COR-L47 (cell line): ENCODE measurements around the gene FAM168A.

Source experiments
- DNase-seq: peaks from one replicate; lab custom pipeline; 2025; lab: John Stamatoyannopoulos, UW

Gene FAM168A

DNA sequence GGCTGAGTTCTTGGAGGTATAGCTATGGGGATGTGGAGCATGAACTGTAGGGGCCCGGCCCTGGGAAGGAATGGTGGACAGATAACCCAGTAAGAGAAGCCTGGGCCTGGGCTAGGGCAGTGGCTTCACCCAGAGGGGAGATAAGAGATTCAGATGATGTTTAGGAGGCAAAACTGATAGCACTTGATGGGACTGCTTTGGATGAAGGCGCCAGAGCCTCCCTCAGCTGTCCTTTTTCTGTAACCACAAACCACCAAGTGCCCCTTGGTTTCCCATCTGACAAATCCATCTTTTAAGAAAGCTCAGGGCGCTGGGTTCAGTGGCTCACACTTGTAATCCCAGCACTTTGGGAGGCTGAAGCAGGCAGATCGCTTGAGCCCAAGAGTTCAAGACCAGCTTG is 198.3 kb downstream of the FAM168A start:
- no peak for DNase-seq

DNA sequence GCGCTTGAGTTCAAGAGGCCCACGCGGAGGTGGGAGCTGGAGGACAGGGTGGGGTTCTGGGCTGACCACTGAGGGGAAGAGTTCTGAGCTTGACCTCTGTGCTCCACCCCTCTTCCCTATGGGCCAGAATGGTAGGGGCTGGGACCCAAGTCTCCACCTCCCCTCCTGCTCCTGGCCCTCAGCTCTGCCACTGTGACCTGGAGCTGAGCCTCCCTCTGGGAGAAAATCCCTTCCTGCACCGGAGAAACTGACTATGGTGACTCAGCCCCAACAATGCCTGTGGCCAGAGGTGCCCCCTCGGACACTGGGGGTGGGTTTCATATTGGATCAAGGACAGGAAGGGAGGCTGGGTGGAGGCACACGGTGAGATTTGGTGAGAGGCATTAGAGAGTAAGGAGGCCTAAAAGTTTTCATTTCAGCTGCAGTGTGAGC is 198.7 kb downstream of the FAM168A start:
- no peak for DNase-seq

DNA sequence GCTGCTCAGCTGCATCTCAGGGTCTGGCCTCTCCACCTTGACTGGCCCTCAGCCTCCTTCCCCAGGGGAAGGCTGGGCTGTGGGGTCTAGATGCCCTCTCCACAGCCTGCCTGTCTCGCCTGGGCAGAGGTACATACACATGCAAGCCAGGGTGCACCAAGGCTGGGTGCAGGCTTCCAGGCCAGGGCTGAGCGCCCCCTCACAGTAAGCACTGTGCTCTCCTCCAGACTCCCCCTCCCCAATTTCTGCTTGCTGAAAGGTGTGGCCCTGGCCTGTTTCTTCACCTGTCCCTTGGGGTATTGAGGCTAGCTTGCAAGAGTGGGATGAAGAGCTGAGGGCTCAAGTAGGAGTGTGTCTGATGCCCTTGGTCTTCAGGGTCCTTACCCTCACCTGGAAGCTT is 199.2 kb downstream of the FAM168A start:
- no peak for DNase-seq

DNA sequence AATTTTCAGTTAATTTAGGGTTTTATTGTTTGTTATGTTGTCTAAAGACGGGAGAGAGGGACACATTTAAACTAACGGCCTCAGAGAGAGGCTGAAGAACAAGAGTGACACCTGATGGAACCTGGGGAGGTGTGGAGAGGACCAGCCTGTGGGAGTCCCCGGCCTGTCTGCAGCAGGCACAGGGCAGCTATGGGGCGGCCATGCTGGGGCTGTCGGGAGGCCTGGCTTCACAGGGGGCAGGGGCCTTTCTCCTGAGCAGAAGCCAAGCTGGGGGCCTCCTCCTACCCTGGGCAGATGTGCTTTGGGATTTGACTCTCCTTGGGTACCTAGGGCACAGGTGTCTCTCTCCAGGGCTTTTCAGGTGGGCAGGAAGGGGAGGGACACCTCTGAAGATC is 199.8 kb downstream of the FAM168A start:
- peak; percentile 15 for DNase-seq

DNA sequence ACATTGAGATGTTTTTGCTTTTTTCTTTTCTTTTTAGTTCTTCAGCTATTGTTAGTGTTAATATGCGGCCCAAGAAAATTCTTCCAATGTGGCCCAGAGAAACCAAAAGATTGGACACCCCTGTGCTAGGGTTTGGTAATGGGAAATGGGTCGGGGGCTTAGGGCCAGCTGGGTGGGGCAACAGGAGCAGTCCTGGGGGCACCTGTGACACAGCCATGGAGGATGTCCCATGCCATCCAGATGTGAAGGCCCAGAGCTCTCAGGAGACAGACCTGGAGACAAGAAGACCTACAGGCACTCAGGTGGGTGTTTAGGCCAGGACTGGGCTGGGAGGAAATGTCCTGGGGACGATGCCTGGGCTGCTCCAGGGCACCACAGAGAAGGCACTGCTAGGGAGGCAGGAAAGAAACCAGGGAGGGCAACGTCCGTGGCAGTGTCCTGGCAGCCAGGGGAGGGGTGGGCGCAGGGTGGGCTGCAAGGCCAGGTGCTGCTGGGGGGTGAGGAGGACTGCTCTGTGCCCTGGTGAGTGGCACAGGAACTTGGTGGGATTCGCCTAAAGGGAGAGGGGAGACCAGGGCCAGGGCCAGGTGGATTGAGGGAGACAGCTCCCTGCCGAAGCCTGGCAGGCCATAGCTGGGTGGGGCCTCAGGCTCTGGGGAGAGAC is 200.3 kb downstream of the FAM168A start:
- DNase-seq: no peak

DNA sequence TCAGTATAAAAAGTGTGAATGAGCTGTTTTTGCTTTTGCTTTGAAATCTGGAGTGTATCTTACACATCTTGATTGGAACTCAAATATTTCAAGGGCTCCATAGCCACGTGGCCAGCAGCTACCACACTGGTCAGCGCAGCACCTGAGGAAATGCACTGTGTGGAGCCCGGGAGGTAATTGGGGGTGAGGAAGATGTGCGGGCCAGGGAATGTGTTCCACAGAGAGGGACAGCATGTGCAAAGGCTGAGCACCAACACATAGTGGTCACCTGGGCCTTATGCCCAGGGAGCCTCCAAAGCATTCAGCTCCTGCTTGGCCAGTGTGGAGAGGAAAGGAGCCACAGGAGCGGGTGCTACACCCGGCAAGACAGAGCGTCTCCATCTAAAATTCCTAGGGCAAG is 200.9 kb downstream of the FAM168A start:
- no peak for DNase-seq

DNA sequence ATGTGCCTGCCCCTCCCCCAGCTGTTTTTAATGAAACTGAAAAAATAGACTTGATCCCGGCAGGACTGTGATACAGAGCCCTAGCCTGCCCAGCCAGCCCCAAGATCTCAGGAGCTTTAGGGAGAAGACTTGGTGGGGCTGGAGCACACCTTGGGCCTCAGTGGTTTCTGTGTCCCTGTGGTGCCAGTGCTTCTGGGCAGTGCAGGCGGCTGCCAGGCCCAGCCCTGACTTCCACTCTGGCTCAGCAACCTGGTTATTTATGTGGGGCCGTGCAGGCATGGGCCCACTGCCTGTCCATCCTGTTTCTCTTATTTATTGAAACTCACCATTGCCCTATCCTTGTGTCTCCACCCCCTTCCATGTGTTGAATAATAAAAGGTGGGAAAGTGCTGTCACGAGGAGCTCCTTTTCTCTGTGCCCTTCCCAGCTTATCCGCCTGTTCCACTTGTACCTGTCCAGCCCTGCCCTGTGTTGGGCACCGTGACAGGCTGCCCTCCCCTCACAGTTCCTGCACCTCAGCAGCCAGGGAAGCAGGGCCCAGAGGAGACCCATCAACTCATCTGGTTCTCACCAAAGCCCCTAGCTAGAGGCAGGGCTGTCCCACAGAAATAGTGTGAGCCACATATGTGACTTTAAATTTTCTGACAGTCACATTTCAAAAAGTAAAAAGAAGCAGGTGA is 201.5 kb downstream of the FAM168A start:
- DNase-seq: no peak

DNA sequence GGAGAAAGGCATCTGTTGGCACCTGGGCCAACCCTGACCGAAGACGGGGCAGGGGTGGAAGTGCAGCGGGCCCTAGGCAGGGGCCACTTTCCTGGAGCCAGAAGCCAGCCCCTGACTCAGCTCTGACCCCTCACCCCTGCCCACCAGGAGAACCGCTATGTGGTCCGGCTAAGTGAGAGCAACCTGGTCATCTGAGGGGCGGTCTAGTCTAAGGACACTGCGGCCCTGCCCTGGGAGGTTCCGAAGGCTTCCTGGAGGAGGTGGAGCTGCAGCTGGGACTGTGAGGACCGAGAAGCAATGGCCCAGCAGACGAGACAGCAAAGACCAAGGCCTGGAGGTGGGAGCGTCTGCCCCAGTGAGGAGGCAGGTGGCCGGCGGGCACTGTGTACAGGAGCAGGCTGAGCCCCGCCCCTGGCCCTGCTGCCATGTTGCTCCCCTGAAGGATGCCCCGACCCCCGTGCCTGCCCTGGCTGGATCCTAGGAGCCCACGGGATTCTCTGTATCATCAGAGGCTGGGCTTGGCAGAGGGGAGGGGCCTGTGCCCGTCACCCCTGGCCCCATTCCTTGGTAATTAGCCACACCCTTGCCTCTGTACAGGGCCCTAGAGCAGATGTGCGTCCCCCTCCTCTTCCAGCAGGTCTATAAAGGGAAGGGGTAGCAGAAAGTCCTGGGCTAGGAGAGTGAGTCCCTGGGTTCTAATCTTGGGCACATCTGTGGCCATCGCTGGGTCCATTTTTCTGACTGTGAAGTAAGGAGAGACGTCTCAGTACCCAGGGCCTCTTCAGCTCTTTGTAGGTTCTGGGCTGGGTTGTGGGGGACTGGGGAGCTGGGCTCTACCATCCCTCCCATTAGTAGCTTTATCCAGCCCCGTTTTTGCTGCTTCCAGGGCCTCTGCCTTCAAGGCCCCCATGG is 202.4 kb downstream of the FAM168A start:
- DNase-seq: no peak

DNA sequence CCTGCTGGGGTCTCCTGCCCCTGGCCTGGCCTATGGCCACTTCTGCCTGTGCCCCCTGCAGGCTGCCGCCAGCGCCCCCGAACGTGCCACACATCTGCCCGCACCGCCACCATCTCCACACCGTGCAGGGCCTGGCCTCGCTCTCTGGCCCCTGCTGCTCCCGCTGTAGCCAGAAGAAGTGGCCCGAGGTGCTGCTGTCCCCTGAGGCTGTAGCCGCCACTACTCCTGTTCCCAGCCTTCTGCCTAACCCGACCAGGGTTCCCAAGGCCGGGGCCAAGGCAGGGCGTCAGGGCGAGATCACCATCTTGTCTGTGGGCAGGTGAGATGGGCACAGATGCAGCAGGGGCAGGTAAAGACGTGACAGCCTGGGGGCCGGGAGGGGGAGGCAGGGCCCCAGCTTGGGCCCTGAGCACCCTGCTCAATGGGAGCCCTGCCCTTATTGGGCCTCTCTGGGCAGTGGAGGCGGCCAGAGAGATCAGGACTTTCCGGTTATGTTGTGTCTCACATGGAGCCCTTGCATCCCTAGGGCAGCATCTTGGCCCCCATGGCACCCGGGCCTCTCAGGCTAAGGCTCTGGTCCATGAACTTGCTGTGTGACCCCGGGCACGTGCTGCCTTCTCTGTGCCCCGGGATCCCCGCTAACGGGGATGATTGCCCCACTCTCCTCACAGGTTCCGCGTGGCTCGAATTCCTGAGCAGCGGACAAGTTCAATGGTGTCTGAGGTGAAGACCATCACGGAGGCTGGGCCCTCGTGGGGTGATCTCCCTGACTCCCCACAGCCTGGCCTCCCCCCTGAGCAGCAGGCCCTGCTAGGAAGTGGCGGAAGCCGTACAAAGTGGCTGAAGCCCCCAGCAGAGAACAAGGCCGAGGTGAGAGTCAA is 203.3 kb downstream of the FAM168A start:
- DNase-seq: no peak

DNA sequence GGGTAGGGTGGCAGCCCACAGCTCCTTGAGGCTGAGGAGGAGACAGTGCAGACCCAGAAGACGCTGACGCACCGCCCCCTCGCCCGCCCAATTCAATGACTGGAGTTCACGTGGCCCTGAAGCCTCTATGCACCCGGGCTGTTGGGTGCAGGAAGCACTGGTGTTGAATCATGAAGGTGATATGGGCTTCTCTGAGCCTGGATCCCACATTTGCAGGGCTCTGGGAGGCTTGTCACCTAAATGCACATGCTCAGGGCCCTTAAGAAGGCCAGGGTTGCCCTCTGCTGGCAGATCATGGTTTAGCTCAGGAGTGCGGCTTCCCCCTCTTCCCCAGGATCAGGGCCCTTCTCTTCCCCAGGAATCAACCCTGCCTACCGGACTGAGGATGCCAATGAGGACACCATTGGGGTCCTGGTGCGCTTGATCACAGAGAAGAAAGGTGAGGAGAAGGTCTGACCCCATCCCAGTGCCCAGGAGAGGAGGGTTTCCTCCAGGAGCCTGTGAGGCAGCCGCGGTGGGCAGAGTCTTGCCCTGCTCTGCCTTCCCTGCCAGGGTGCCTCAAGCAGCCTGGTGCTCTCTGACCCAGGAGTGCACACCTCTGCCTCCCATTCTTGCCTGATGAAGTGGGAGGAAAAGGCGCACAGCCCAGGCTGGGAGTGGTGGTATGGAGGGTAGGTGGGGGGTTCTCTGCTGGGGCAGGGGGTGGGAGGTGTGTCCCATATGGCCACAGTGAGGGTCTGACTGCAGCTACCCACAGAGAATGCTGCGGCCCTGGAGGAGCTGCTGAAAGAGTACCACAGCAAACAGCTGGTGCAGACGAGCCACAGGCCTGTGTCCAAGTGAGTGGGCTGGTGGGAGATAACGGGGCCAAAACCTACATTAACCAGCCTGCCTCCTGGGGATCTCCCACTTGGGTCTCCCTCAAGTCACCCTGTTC is 204.2 kb downstream of the FAM168A start:
- DNase-seq: peak; percentile 69

DNA sequence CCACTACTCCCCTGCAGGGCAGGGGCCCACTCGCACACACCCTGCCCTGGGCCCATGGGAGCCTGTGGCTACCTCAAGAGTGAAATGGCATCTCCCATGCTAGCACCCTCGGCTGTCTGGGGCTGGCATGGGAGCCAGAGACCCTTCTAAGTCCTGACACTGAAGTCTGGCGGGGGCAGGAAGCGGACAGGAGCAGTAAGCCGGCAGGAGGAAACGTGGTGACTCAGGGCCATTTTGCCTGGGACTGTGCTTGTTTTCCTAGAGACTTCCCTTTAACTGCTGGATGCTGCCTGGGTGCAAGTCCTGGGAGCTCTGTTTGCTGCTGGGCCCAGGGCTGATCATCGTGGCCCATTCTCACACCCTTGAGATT is 204.9 kb downstream of the FAM168A start:
- no peak for DNase-seq

DNA sequence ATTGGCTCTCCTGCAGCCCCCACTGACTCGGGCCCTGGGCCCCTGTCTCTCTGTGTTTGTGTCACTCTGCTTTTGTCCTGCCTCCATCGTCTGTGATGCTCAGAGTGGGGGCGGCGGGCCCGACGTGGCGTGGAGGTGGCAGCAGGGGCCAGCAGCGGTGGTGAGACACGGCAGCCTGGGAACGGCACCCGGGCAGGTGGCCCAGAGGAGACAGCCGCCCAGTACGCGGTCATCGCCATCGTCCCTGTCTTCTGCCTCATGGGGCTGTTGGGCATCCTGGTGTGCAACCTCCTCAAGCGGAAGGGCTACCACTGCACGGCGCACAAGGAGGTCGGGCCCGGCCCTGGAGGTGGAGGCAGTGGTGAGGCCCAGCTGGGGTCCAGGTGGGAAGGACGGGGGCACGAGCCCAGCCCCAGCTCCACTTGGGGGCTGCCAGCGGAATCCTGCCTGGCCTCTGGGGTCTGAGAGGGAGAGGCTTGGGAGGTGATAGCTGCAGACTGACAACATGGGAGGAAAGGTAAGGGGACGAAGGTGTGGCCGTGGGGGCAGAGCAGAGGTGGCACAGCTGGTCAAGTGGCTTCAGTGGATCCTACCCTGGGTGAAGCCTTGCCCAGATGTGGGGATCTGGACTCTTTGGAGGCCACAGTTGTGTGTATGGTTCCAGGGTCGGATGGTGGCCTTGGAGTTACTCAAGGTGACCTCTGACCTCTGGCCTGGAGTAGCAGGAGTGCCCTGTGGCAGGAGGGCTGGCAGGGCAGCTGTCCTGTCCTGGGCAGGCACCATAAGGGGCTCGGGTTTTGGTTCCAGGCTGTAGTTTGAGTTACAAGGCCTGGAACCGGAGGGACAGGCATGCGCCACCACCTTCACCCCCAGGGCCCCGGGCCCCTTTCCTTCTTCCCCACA is 205.6 kb downstream of the FAM168A start:
- DNase-seq: no peak

DNA sequence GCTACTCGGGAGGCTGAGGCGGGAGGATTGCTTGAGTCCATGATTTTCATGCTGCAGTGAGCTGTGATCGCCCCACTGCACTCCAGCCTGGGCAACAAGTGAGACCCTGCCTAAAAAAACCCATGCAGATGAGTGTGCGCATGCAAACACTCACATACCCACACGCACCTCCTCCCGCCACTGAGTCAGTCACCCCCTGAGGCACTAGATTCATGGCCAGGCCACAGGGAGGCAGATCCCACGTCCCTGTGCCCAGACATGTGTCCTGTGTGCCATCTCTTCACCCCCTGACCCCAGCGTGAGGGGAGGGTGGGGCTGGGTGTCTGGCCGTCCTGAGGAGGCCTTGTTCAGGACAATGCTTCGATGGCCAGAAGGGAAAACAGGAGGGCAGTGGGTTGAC is 206.2 kb downstream of the FAM168A start:
- DNase-seq: no peak

DNA sequence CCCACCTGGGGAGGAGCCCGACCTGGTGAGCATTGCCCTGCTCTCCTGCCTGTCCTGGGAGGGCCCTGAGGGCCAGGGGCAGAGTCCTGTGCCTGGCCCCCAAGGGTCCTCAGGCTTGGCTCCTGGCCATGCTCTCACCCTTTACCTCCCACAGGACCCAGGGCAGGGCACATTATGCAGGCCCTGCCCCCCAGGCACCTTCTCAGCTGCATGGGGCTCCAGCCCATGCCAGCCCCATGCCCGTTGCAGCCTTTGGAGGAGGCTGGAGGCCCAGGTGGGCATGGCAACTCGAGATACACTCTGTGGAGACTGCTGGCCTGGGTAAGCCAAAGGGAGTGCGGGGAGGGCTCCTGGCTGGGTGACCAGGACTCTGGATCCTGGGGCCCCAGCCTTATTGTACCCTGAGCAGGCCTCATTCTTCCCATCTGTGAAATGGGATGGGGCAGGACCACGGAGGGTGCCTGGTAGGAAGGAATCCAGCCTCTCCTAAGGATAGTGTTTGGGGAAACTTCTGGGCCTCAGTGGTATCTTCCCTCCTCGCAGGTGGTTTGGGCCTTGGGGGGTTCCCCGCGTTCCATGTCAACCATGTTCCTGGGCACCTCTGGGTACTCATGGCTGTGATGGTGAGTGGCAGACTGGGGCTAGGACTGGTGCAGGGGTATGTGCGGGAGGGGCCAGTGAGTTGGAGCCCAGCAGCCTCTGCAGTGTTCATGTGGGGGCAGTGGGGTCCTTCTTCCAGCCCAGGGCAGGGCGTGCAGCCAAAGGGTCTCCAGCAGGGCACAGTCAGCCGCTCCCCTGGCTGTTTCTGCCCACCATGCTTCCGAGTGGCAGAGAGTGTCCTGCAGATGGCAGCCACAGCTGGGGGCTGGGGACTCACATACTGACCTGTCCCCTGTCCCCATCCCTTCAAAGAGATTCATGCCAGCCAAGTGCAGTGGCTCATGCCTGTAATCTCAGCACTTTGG is 207.0 kb downstream of the FAM168A start:
- DNase-seq: no peak

DNA sequence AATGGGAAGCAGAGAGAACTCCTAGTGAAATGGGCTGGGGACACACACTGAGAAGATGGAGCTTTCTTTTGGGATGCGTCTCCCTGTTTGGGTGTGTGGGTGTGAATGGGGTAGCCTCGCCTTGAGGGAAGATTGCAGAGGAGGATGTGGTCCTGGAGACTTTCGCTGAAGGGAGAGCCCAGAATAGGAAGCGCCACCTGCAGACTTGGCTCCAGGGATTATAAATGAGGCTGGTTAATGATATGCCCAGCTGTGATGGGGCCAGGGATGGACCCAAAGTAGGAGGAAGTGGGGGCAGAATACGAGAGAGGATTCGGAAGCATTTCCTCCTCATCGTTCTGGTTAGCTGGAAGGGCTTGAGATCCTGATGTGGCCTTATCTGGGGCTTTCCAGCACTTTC is 208.0 kb downstream of the FAM168A start:
- DNase-seq: peak; percentile 29

DNA sequence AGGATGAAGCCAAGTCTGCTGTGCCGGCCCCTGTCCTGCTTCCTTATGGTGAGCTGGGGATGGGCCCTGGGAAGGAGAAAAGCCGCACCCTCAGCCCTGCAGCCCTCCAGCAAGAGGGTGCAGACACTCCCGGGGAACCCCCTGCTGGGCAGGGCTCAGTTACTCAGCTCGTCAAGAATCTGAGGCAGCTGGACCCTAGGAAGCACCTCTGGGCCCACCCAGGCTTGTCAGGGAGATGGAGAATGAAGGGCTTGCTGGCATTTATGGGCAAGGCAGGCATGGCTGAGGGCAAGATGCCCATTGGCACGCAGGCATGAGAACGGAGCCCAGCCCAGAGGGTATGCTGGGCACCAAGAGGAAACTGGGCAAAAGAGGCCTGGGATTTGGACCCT is 208.8 kb downstream of the FAM168A start:
- DNase-seq: no peak

DNA sequence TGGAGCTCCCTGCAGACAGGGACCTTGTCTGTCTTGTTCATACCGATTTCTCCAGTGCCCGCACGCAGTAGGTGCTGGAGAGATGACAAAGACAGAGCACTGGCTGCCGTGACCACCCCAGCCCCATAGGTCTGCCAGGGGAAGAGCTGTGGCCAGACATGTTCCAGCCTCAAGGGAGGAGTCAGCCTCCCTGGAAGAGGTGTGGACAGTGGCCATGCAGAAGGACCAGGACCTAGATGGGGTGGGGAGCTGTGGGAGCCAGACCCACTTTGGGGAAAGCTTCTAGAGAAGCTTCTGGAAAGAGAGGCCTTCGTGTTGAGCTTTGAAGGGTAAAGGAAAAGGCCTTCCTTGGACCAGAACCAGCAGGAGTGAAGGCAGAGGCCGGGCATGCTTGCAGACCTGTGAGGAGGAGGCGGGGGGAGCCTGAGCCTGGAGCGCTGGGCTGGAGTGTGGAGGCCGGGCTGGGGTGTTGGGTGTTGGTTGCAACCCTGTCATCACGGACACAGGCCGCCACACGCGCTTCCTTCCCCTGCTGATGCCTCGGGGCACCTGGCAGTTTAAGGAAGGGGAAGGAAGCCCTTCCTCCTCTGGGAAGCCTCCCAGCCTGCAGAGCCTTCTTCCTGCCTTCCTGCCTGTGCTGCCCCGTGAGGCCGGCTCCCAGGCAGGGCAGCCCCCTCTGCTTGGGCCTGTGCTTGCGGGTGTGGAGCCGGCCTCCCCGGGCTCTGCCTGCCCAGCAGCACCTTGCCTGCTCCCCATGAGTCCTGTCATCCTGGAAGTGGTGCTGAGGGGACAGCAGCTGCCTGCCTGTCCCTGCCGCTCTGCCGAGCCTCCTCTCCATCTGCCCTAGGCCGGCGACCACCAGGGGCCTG is 209.4 kb downstream of the FAM168A start:
- no peak for DNase-seq
